CD14-positive monocyte (primary cell): ENCODE measurements around the gene PAK2. TPM values are rescaled to one million over a fixed set of nuclear protein-coding genes. Genes with fewer than 3 reads are reported as not detected.

ENCODE experiments used
- DNase-seq, 3 donors: peaks; one replicate each; pipeline ENCODE4 v3.0.0-alpha.2; 2011 to 2022
- H2AFZ ChIP-seq: 2 replicates; pipeline ENCODE4 v1.6.0; 2012; ENCODE audit warnings: mild to moderate bottlenecking, low read depth, low read length, inconsistent platforms; ENCODE audit not compliant: insufficient read depth, poor library complexity, severe bottlenecking
- H3K27ac ChIP-seq, 2 donors: 1 replicate in 1 of 2; 2 replicates in 1 of 2; pipeline ENCODE4 v1.5.1; 2012 to 2013; ENCODE audit warnings: low read length in 2 of 2, control low read depth in 1 of 2, inconsistent platforms in 1 of 2, low read depth in 1 of 2, mild to moderate bottlenecking in 1 of 2
- H3K27me3 ChIP-seq, 2 donors: one replicate each; pipeline versions ENCODE4 v1.6.0 to v1.6.1; 2011 to 2013; ENCODE audit warnings: low read length in 2 of 2; ENCODE audit not compliant: control insufficient read depth in 2 of 2, insufficient read depth in 2 of 2
- H3K36me3 ChIP-seq, 2 donors: replicated peaks in 1 of 2; 1 replicate in 1 of 2; 2 replicates in 1 of 2; pipeline versions ENCODE4 v1.5.1 to v1.6.1; 2012 to 2013; ENCODE audit warnings: low read length in 2 of 2, control low read depth in 1 of 2, inconsistent platforms in 1 of 2, mild to moderate bottlenecking in 1 of 2; ENCODE audit not compliant: insufficient read depth in 2 of 2, control insufficient read depth in 1 of 2
- H3K4me1 ChIP-seq, 2 donors: 1 replicate in 1 of 2; 2 replicates in 1 of 2; pipeline versions ENCODE4 v1.5.1 to v1.6.1; 2012 to 2013; ENCODE audit warnings: low read length in 2 of 2, control low read depth in 1 of 2, inconsistent platforms in 1 of 2, mild to moderate bottlenecking in 1 of 2, moderate library complexity in 1 of 2; ENCODE audit not compliant: insufficient read depth in 2 of 2, control insufficient read depth in 1 of 2
- H3K4me2 ChIP-seq: replicated peaks from 2 replicates; pipeline ENCODE3; 2012; ENCODE audit warnings: low read length, moderate library complexity, mild to moderate bottlenecking; ENCODE audit not compliant: poor library complexity, severe bottlenecking; ENCODE audit errors: extremely low read depth
- H3K4me3 ChIP-seq, 3 experiments: fragments of 200-600 bp in 1 of 3; sonication (generic) in 1 of 3; replicated peaks in 1 of 3; 1 replicate in 2 of 3; 2 replicates in 1 of 3; pipeline ENCODE4 v1.5.1; 2011 to 2013; ENCODE audit warnings: low read length in 3 of 3, mild to moderate bottlenecking in 3 of 3, control low read depth in 2 of 3, low read depth in 2 of 3, inconsistent platforms in 1 of 3, moderate library complexity in 1 of 3
- H3K79me2 ChIP-seq: 2 replicates; pipeline ENCODE4 v1.6.0; 2012; ENCODE audit warnings: mild to moderate bottlenecking, control low read depth, inconsistent platforms, low read length, moderate library complexity; ENCODE audit not compliant: insufficient read depth
- H3K9ac ChIP-seq: 2 replicates; pipeline ENCODE4 v1.6.0; 2017; ENCODE audit warnings: low read length, mild to moderate bottlenecking; ENCODE audit not compliant: insufficient read depth, poor library complexity, severe bottlenecking
- H3K9me3 ChIP-seq, 2 donors: replicated peaks in 1 of 2; 1 replicate in 1 of 2; 2 replicates in 1 of 2; pipeline versions ENCODE4 v1.5.1 to v1.6.1; 2012 to 2013; ENCODE audit warnings: low read length in 2 of 2, control low read depth in 1 of 2; ENCODE audit not compliant: control insufficient read depth in 1 of 2, insufficient read depth in 1 of 2
- H4K20me1 ChIP-seq: 2 replicates; pipeline ENCODE4 v1.6.0; 2012; ENCODE audit warnings: mild to moderate bottlenecking, low read length, control low read depth, moderate library complexity; ENCODE audit not compliant: insufficient read depth
- H3K27ac Mint-ChIP-seq, 7 donors: one replicate each; pipeline ENCODE4 v1.8.0; 2020; ENCODE audit warnings: mild to moderate bottlenecking in 7 of 7, mixed read lengths in 7 of 7, moderate library complexity in 6 of 7, inconsistent platforms in 2 of 7
- H3K27me3 Mint-ChIP-seq, 3 donors: one replicate each; pipeline ENCODE4 v1.8.0; 2021 to 2022; ENCODE audit warnings: low read depth in 3 of 3, mild to moderate bottlenecking in 3 of 3, mixed read lengths in 3 of 3, moderate library complexity in 3 of 3, inconsistent platforms in 1 of 3
- H3K36me3 Mint-ChIP-seq, 2 donors: one replicate each; pipeline ENCODE4 v1.8.0; 2020; ENCODE audit warnings: mixed read lengths in 2 of 2, inconsistent platforms in 1 of 2, mild to moderate bottlenecking in 1 of 2
- H3K4me1 Mint-ChIP-seq: one replicate; pipeline ENCODE4 v1.8.0; 2020; ENCODE audit warnings: mild to moderate bottlenecking, mixed read lengths
- H3K4me3 Mint-ChIP-seq, 2 donors: one replicate each; pipeline ENCODE4 v1.8.0; 2020; ENCODE audit warnings: mild to moderate bottlenecking in 2 of 2, mixed read lengths in 2 of 2, moderate library complexity in 1 of 2
- H3K9me3 Mint-ChIP-seq, 7 donors: one replicate each; pipeline ENCODE4 v1.8.0; 2020 to 2022; ENCODE audit warnings: mixed read lengths in 7 of 7, mild to moderate bottlenecking in 6 of 7, moderate library complexity in 6 of 7, inconsistent platforms in 2 of 7
- WGBS: methylation state at CpG from one replicate; pipeline ENCODE4 v1.1.5; 2013; ENCODE audit warnings: missing lambda C conversion rate; ENCODE audit not compliant: insufficient coverage; 5-methylcytosine and 5-hydroxymethylcytosine counted together
- intact Hi-C, 2 donors: fragments of 100-400 bp; cut with micrococcal nuclease; formaldehyde crosslinking; loops; one replicate each; pipeline versions ENCODE4 v1.15.0 to v1.15.1; 2023
- polyA plus RNA-seq, 3 donors: library from polyadenylated mRNA; depleted of rRNA in 1 of 3; unstranded in 2 of 3; stranded (reverse) in 1 of 3; fragments of 300-500 nt in 2 of 3; fragments of >200 nt in 1 of 3; fragmentation: Illumina TruSeq in 2 of 3; gene quantifications; 1 replicate in 2 of 3; 2 replicates in 1 of 3; pipeline ENCODE4 v1.2.3, GENCODE V29; 2012 to 2021
- TF ChIP-seq, protein P1 (sequence below): fragments of 200-600 bp; IDR thresholded peaks from one replicate; pipeline ENCODE4 v1.8.0; 2022; ENCODE audit warnings: antibody characterized with exemption, mild to moderate bottlenecking

The PAK2 gene
- polyA plus RNA-seq, 3 donors = 32.4 to 44.2 (median 33.2) TPM

DNA sequence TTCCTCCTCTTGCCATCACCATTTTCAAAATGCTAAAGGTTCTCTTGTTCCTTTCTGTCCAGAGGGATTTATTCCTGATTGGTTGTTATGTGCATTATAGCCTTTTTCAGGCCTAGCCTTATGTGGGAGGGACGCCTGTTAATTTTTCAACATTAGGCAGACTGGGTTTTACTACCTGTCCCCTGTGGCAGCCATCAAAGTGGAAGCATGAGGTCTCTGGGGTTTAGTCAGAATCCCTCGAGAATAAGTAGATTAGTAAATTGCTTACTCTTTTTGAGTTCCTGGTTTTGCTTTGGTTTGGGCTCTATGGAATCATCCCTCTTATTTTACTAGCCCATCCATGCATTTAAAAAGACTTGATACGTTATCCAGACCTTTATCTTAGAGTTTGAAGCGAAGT lies 32.4 kb downstream of the PAK2 start:
- Histone ChIP-seq H3K36me3 (peaks cover 4 to 25% of the 10 kb centered on the region in 2 donors), H3K79me2 (peaks cover 100% of the 10 kb centered on the region), H3K4me1 (no peaks in the 10 kb centered on the region), H3K9ac (no peak overlapping the region), H3K27me3 (no peaks in the 10 kb centered on the region), H3K9me3 (no peaks in the 10 kb centered on the region), H3K4me2 (no peak overlapping the region), H3K27ac (peak overlapping the region in 1 of 2 donors; percentile 27), H4K20me1 (peaks cover 100% of the 10 kb centered on the region), H3K4me3 (no peak overlapping the region), H2AFZ (no peak overlapping the region)
- Mint-ChIP-seq H3K4me1 (peaks cover 32% of the 10 kb centered on the region), H3K36me3 (peaks cover 10 to 33% of the 10 kb centered on the region in 2 donors), H3K9me3 (no peaks in the 10 kb centered on the region), H3K4me3 (no peak overlapping the region), H3K27me3 (peaks cover 0 to 1% (median 0%) of the 10 kb centered on the region in 3 donors), H3K27ac (peak overlapping the region in 2 of 7 donors; percentile 41 to 52)
- TF ChIP-seq, protein P1, sequence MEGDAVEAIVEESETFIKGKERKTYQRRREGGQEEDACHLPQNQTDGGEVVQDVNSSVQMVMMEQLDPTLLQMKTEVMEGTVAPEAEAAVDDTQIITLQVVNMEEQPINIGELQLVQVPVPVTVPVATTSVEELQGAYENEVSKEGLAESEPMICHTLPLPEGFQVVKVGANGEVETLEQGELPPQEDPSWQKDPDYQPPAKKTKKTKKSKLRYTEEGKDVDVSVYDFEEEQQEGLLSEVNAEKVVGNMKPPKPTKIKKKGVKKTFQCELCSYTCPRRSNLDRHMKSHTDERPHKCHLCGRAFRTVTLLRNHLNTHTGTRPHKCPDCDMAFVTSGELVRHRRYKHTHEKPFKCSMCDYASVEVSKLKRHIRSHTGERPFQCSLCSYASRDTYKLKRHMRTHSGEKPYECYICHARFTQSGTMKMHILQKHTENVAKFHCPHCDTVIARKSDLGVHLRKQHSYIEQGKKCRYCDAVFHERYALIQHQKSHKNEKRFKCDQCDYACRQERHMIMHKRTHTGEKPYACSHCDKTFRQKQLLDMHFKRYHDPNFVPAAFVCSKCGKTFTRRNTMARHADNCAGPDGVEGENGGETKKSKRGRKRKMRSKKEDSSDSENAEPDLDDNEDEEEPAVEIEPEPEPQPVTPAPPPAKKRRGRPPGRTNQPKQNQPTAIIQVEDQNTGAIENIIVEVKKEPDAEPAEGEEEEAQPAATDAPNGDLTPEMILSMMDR = no peak
- WGBS = no CpG with 5 or more reads among the region's 4 CpGs
- no peak for DNase-seq
- intact Hi-C loops = no loop called here

DNA sequence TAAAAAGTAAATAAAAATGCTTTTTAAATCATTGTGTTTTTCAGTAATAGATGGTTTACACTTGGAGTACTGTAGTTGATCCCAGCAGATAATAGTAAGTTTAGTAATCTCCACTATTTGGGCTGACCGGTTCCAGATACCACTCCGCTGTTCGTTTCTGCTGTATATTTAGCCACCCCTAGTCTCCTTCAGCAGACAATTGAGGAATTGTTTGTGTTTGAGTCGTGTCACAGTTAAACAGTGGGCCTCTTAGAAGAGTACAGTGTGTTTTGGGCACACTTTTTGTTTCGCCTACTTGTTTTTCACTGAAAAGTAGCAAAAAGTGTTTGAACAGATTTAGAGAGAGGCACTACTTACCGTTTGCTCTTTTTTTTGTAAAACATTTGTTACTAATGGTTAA lies 33.2 kb downstream of the PAK2 start:
- Histone ChIP-seq H3K4me2 (no peak overlapping the region), H3K27ac (peak overlapping the region in 1 of 2 donors; percentile 23), H3K4me3 (no peak overlapping the region), H2AFZ (no peak overlapping the region), H3K27me3 (no peaks in the 10 kb centered on the region), H3K9me3 (no peaks in the 10 kb centered on the region), H3K36me3 (peaks cover 7 to 25% of the 10 kb centered on the region in 2 donors), H3K4me1 (no peaks in the 10 kb centered on the region), H3K9ac (no peak overlapping the region), H3K79me2 (peaks cover 100% of the 10 kb centered on the region), H4K20me1 (peaks cover 100% of the 10 kb centered on the region)
- peak overlapping the region in 1 of 7 donors; percentile 32 for H3K27ac Mint-ChIP-seq
- DNase-seq = no peak
- peaks cover 0 to 1% (median 0%) of the 10 kb centered on the region in 3 donors for H3K27me3 Mint-ChIP-seq
- peaks cover 11 to 37% of the 10 kb centered on the region in 2 donors for H3K36me3 Mint-ChIP-seq
- TF ChIP-seq, protein P1 = no peak
- intact Hi-C loops = no loop called here
- peaks cover 34% of the 10 kb centered on the region for H3K4me1 Mint-ChIP-seq
- no CpG with 5 or more reads among the region's 6 CpGs for WGBS
- no peak overlapping the region for H3K4me3 Mint-ChIP-seq
- H3K9me3 Mint-ChIP-seq = no peaks in the 10 kb centered on the region
